GM12892 (cell line): Measurements from ENCODE around the gene CRTC1.

Experiments used
- POLR2A ChIP-seq: IDR thresholded peaks from 2 replicates; pipeline ENCODE4 v1.6.1; 2011; ENCODE audit warnings: low read depth, low read length, control low read depth
- POLR2AphosphoS5 ChIP-seq: IDR thresholded peaks from 2 replicates; pipeline ENCODE4 v1.6.1; 2011; ENCODE audit warnings: low read depth, low read length, control low read depth

DNA sequence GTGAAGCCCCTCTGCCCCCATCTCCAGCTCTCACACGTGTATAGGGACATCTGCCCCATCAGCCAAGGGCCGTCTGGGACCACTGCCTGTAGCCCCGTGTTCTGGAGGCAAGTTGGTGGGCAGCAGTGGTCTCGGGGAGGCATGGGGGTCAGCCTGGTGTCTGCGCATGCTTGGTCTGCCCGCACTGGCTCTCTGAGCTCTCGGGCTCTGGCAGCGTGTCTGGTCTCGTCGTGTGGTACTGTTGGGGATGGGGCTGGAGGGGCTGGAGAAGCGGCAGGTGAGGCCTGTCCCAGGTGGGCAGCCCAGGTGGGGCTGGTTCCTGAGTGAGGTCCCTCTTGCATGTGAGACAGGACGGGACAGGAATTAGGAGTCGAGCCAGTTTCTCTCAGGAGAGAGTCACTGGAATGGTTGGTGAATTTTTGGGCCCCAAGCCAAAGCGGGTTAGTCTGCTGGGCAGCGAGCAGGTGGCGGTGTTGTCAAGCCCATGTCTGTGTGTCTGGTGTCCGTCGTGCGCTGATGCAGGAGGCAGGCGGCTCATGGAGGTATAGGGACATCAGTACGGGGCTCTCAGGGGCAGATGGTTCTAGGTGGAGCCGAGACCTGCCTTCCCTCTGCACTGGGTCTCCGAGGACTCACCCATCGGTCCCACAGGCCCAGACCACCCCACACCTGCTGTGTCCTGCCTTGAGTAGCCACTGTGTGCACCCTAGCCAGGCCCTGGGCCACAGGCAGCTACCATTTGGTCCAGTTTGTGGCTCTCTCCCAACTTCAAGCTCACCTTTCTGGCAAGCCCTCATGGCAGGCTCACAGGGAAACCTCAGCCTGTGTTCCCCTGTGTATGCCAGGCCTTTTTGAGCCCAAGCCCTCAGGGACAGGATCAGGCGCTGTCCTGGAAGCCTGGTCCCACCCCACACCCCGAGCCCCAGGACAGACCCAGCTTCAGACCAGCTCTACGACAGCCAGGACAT lies 89.4 kb downstream of the CRTC1 start:
- TF ChIP-seq POLR2AphosphoS5, result no peak
- TF ChIP-seq POLR2A, result no peak
